Myocyte (in vitro differentiated cells): ENCODE measurements around the gene PAK1. TPM values are rescaled to one million over a fixed set of nuclear protein-coding genes. Genes with fewer than 3 reads are reported as not detected.

Experiments used
- DNase-seq: peaks from one replicate; pipeline ENCODE4 v3.0.0-alpha.2; 2012; ENCODE audit warnings: low read depth
- total RNA-seq: library from RNA; depleted of rRNA; stranded (reverse); fragments of >200 nt; gene quantifications from 2 replicates; pipeline ENCODE4 v1.2.3, GENCODE V29; 2014

PAK1 gene
- total RNA-seq, 1 donor from 2014 or later = 54.3 TPM

GRCh38 chr11:77312107-77312506 lies 161.8 kb downstream of the PAK1 start:
- no peak for DNase-seq

GRCh38 chr11:77311701-77312100 lies 162.2 kb downstream of the PAK1 start:
- DNase-seq = peak; percentile 62

- no peak for DNase-seq
Observed at GRCh38 chr11:77310721-77311120, 163.2 kb downstream of the PAK1 start.

GRCh38 chr11:77309401-77310085 lies 164.4 kb downstream of the PAK1 start:
- DNase-seq = no peak

GRCh38 chr11:77308838-77309237 lies 165.1 kb downstream of the PAK1 start:
- no peak for DNase-seq

- no peak for DNase-seq
Observed at GRCh38 chr11:77303328-77303727, 170.6 kb downstream of the PAK1 start.

- no peak for DNase-seq
Observed at GRCh38 chr11:77302752-77303151, 171.1 kb downstream of the PAK1 start.

- no peak for DNase-seq
Observed at GRCh38 chr11:77301510-77301909, 172.4 kb downstream of the PAK1 start, which contains the start of gene GDPD4. GDPD4 (minus strand) TSS chr11:77301686; CDS start chr11:77285137, 16,549 bp downstream.

GRCh38 chr11:77300695-77301094 lies 173.2 kb downstream of the PAK1 start:
- DNase-seq = no peak

GRCh38 chr11:77300028-77300427 lies 173.9 kb downstream of the PAK1 start:
- DNase-seq = peak; percentile 58

GRCh38 chr11:77299528-77299993 lies 174.3 kb downstream of the PAK1 start:
- no peak for DNase-seq

GRCh38 chr11:77294040-77294439 lies 179.9 kb downstream of the PAK1 start:
- no peak for DNase-seq

GRCh38 chr11:77289737-77290136 lies 184.2 kb downstream of the PAK1 start:
- no peak for DNase-seq

- DNase-seq = peak; percentile 62
Observed at GRCh38 chr11:77287615-77288273, 186.2 kb downstream of the PAK1 start.

GRCh38 chr11:77287136-77287535 lies 186.8 kb downstream of the PAK1 start:
- peak; percentile 16 for DNase-seq

GRCh38 chr11:77284476-77285468 lies 189.1 kb downstream of the PAK1 start:
- no peak for DNase-seq

- peak; percentile 78 for DNase-seq
Observed at GRCh38 chr11:77283101-77283500, 190.8 kb downstream of the PAK1 start.

GRCh38 chr11:77278595-77279506 lies 195.0 kb downstream of the PAK1 start:
- peak; percentile 34 for DNase-seq

- peak; percentile 9 for DNase-seq
Observed at GRCh38 chr11:77276271-77276670, 197.6 kb downstream of the PAK1 start.
